HL-60 (cell line): Measurements from ENCODE around the gene ARMS2.

Source experiments
- DNase-seq, 2 experiments: peaks; one replicate each; pipeline ENCODE4 v3.0.0-alpha.2; 2010 to 2020; ENCODE audit warnings: low read depth in 1 of 2, low spot score in 1 of 2
- H3K27ac ChIP-seq: fragments of 250-450 bp; sonication (Bioruptor Pico); replicated peaks from 2 replicates; pipeline ENCODE4 v1.5.1; 2020; ENCODE audit warnings: mild to moderate bottlenecking, moderate library complexity
- H3K27me3 ChIP-seq: fragments of 250-450 bp; sonication (Bioruptor Pico); 2 replicates; pipeline ENCODE4 v1.5.1; 2021; ENCODE audit warnings: mild to moderate bottlenecking, moderate library complexity; ENCODE audit not compliant: insufficient read depth, poor library complexity, severe bottlenecking
- H3K4me3 ChIP-seq: replicated peaks from 2 replicates; pipeline ENCODE4 v1.5.1; 2011; ENCODE audit warnings: mild to moderate bottlenecking, control low read depth, low read length; ENCODE audit not compliant: insufficient read depth
- CTCF ChIP-seq: IDR thresholded peaks from one replicate; pipeline ENCODE4 v1.5.1; 2011; ENCODE audit warnings: low read length, control low read depth, inconsistent platforms; ENCODE audit not compliant: insufficient read depth
- GABPA ChIP-seq: IDR thresholded peaks from 2 replicates; pipeline ENCODE4 v1.6.1; 2012; ENCODE audit warnings: low read depth
- POLR2AphosphoS5 ChIP-seq: IDR thresholded peaks from 2 replicates; pipeline ENCODE4 v1.6.1; 2012; ENCODE audit warnings: low read depth
- REST ChIP-seq: IDR thresholded peaks from 2 replicates; pipeline ENCODE4 v1.6.1; 2012; ENCODE audit warnings: low read depth; ENCODE audit not compliant: insufficient replicate concordance
- SPI1 ChIP-seq: IDR thresholded peaks from 2 replicates; pipeline ENCODE4 v1.6.1; 2012; ENCODE audit warnings: low read depth, mild to moderate bottlenecking, borderline replicate concordance

Gene ARMS2

DNA sequence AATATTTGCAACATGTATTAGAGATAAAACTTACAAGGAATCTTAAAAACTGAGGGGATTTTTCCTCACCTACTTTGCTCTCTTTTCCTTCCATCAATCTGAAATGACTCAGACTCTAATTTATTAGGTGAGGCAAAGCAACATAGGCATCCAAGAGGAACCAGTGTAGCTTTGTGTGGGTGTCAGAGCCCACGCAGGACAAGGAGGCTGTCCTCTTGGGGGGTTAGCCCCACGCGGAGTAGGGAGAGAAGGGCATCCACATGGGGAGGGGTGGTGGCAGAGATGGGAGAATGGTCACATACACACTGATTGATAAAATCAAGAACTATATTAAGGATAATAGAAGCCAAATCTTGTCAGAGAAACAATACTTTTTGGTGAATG is 33.8 kb upstream of the ARMS2 start:
- no peak overlapping the region for H3K4me3 ChIP-seq
- DNase-seq = no peak
- H3K27ac ChIP-seq = no peak overlapping the region
- no peaks in the 10 kb centered on the region for H3K27me3 ChIP-seq
- TF ChIP-seq GABPA (no peak), POLR2AphosphoS5 (no peak), REST (no peak), SPI1 (no peak), CTCF (no peak)

DNA sequence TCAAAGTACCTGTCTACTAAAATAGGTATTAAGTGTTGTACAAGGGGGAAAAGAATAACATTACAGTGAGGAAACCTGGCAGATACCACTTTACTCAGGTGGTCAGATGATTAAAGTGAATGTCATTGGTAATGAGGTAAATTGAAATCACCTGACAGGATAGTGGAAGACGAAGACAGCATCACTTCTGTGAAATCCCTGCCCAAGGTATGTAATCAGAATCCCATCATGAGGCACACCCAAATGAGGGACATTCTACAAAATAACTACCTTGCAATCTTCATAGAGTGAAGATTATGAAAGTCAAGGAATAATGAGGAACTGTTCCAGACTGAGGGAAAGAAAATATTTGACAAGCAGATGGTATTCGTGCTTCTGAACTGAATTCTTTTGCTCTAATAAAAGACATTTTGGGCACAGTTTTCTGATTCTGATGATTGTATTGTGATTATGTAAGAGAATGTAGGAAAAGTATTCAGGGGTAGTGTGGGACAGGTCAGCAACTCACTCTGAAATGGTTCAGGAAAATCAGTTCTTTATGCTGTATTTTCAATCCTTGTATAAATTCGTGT is 33.3 kb upstream of the ARMS2 start:
- Histone ChIP-seq H3K4me3 (no peak overlapping the region), H3K27ac (no peak overlapping the region), H3K27me3 (no peaks in the 10 kb centered on the region)
- no peak for DNase-seq
- TF ChIP-seq CTCF (no peak), GABPA (no peak), SPI1 (no peak), REST (no peak)

GRCh38 chr10:122421742-122422141 is 32.7 kb upstream of the ARMS2 start:
- TF ChIP-seq SPI1 = 0 out of 2 replicates have a peak, but pooled peaks have one; percentile 15
- no peak for TF ChIP-seq REST

More at GRCh38 chr10:122421742-122422141, 32.7 kb upstream of the ARMS2 start:
- H3K4me3 ChIP-seq = no peak overlapping the region
- H3K27ac ChIP-seq = no peak overlapping the region
- H3K27me3 ChIP-seq = no peaks in the 10 kb centered on the region
- DNase-seq = no peak
